GM12872 (cell line): Measurements from ENCODE around the gene CGNL1.
A peak's percentile ranks its signal among the peaks of the same experiment; 100 is the strongest.

Source experiments
- TF ChIP-seq, protein P1 (sequence below): IDR thresholded peaks from 3 replicates; pipeline ENCODE4 v1.5.1; 2011; ENCODE audit warnings: low read depth, mild to moderate bottlenecking, low read length, moderate library complexity; ENCODE audit not compliant: insufficient read depth

The CGNL1 gene

DNA sequence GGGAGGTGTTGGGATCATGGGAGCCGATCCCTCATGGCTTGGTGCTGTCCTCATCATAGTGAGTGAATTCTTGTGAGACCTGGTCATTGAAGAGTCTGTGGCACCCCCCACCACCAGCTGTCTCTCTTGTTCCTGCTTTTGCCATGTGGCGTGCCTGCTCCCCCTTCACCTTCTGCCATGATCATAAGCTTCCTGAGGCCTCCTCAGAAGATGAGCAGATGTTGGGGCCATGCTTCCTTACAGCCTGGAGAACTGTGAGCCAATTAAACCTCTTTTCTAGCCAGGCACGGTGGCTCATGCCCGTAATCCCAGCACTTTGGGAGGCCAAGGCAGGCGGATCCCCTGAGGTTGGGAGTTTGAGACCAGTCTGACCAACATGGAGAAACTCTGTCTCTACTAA is 37.0 kb upstream of the CGNL1 start:
- TF ChIP-seq, protein P1, sequence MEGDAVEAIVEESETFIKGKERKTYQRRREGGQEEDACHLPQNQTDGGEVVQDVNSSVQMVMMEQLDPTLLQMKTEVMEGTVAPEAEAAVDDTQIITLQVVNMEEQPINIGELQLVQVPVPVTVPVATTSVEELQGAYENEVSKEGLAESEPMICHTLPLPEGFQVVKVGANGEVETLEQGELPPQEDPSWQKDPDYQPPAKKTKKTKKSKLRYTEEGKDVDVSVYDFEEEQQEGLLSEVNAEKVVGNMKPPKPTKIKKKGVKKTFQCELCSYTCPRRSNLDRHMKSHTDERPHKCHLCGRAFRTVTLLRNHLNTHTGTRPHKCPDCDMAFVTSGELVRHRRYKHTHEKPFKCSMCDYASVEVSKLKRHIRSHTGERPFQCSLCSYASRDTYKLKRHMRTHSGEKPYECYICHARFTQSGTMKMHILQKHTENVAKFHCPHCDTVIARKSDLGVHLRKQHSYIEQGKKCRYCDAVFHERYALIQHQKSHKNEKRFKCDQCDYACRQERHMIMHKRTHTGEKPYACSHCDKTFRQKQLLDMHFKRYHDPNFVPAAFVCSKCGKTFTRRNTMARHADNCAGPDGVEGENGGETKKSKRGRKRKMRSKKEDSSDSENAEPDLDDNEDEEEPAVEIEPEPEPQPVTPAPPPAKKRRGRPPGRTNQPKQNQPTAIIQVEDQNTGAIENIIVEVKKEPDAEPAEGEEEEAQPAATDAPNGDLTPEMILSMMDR: no peak

DNA sequence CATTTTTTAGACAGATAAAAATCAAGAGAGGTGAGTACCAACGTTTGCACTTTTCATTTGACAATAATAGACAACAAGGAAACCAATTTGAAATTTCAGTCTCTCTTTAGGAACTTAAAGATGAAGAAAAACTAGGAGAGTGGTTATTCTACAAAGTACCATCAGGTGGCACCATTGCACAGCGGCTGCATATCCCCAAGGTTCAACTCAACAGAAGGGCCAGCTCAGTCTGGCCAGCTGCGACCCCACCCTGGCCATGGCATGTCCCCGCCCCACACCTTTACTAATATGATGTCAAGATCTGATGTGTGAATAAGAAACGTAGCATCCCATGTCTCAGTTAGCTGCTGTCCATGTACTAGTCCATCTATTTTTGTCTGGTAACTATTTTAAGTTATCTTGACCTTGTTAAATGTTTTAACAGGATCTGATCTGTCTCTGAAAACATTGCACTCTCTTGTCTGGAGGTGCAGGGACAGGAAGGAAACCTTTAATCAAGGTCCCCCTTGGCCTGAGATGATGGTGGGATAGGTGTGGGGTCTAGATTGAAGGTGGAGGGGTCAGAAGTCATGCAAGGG is 35.5 kb upstream of the CGNL1 start:
- TF ChIP-seq, protein P1: peak; percentile 80

DNA sequence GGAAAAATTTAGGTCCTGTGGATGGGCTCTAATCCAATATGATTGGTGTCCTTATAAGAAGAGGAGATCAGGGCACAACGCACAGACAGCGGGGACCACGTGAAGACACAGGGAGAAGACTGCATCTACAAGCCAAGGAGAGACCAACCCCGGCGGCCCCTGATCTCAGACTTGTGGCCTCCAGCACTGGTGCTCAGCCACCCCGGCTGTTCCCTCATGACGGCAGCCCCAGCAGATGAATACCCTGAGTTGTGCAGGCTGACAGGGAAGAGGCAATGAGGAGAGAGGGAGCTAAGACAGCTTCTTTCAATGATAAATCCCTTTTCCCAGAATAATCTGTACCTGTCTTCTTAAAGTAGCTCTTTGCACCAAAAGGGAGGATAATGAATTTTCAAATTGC is 33.3 kb upstream of the CGNL1 start:
- TF ChIP-seq, protein P1: no peak

DNA sequence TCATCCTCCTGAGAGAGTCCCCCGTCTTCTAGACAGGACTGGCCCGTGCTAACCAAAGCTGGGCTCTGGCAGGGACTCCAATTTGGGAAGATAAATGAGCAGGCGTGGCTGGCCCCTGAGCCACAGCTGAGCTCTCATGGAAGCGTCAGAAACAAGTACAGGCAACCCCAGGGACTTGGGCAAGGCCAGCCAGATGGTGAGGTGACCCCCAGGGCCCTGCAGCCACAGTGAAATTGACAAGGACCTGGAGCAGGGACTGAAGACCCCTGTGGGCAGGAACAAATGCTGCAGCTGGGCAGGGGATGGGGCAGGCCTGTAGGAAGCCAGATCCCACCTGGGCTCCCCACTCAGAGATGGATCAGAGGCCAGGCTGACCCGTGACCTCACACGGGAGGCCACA is 32.8 kb upstream of the CGNL1 start:
- TF ChIP-seq, protein P1: no peak

DNA sequence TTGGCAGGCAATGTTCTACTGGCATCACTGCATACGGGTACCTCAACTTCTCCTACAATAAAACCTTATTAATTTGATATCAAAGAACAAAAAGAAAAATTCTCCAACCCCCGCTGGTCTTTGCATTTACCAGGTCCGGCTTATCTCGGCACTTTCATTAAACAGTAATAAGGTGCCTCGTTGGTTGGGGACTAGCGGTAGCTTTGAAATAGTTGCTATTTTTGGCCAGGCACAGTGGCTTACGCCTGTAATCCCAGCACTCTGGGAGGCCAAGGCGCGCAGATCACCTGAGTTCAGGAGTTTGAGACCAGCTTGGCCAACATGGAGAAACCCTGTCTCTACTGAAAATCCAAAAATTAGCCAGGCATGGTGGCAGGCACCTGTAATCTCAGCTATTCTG is 32.0 kb upstream of the CGNL1 start:
- TF ChIP-seq, protein P1: no peak

DNA sequence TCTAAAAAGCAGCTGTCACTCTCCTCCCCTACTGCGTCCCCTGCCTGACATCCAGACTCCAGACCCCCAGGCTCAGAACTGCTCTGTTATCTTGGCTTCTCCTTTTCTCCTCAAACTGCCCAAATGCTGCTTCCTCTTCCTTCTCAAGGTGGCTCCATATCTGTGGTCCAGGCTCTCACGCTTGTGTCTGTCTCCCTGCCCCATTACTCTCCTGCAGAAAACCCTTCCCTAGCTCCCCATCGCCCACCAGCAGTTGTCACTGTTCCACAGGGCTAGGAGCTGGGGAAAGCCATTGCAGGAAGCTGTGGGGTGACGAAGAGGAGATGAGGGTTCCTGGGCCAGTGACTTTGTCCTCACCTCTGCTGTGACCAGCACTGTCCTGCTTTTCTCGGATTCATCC is 30.7 kb upstream of the CGNL1 start:
- TF ChIP-seq, protein P1: peak; percentile 12; the same call in 1 of the 3 replicates

DNA sequence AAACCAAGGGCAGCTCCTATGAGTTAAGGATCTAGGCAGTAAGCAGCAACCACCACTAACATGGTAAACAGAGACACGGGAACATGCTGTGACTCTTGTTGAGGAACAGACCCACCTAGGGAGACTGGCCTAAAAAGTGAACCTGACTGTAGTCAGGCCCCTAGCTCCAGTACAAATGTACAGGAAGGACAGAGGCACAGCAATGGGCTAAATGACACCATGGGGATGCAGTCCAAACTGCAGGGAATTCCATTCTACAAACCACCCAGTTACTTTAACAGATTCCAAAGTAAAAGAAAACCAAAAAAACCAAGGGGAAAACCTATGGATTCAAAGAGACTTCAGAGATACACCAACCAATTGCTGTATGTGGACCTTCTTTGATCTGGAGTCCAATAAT is 28.2 kb upstream of the CGNL1 start:
- TF ChIP-seq, protein P1: no peak
